Keratinocyte (primary cell): ENCODE results near the gene NMT2. TPM values are rescaled to one million over a fixed set of nuclear protein-coding genes. Genes with fewer than 3 reads are reported as not detected.

Source experiments
- DNase-seq: peaks from one replicate; pipeline ENCODE4 v3.0.0-alpha.2; 2011; ENCODE audit warnings: low read depth, missing footprints, low spot score
- FAIRE-seq: peaks from 2 replicates; lab custom pipeline; 2011; peaks lifted over from hg19 to GRCh38; lab: Jason Lieb, UNC
- H2AFZ ChIP-seq: 2 replicates; pipeline ENCODE4 v1.6.0; 2012; ENCODE audit warnings: low read length, control low read depth, inconsistent platforms; ENCODE audit not compliant: control insufficient read depth
- H3K27ac ChIP-seq: 2 replicates; pipeline ENCODE4 v1.5.1; 2011; ENCODE audit warnings: low read length; ENCODE audit not compliant: control insufficient read depth, insufficient read depth
- H3K27me3 ChIP-seq: 3 replicates; pipeline ENCODE4 v1.6.0; 2011; ENCODE audit warnings: low read length; ENCODE audit not compliant: control insufficient read depth, insufficient read depth; ENCODE audit errors: extremely low read depth
- H3K36me3 ChIP-seq, 2 experiments: 2 replicates in 1 of 2; 3 replicates in 1 of 2; pipeline ENCODE4 v1.5.1; 2011; ENCODE audit warnings: low read length in 2 of 2, mild to moderate bottlenecking in 1 of 2; ENCODE audit not compliant: control insufficient read depth in 2 of 2, insufficient read depth in 2 of 2; ENCODE audit errors: extremely low read depth in 1 of 2
- H3K4me1 ChIP-seq: 3 replicates; pipeline ENCODE4 v1.5.1; 2011; ENCODE audit warnings: low read length; ENCODE audit not compliant: control insufficient read depth, insufficient read depth; ENCODE audit errors: extremely low read depth
- H3K4me2 ChIP-seq: 3 replicates; pipeline ENCODE4 v1.6.0; 2011; ENCODE audit warnings: low read depth, low read length; ENCODE audit not compliant: control insufficient read depth, insufficient read depth; ENCODE audit errors: extremely low read depth
- H3K4me3 ChIP-seq, 3 experiments: fragments of 200-600 bp in 1 of 3; sonication (generic) in 1 of 3; 2 replicates in 2 of 3; 3 replicates in 1 of 3; pipeline ENCODE4 v1.5.1; 2011 to 2016; ENCODE audit warnings: low read length in 3 of 3, mild to moderate bottlenecking in 3 of 3, control low read depth in 2 of 3, inconsistent platforms in 1 of 3, low read depth in 1 of 3, mixed read lengths in 1 of 3, mixed run types in 1 of 3, moderate library complexity in 1 of 3; ENCODE audit not compliant: control insufficient read depth in 2 of 3, insufficient read depth in 2 of 3; ENCODE audit errors: extremely low read depth in 1 of 3
- H3K79me2 ChIP-seq: 2 replicates; pipeline ENCODE4 v1.6.0; 2012; ENCODE audit warnings: low read length; ENCODE audit not compliant: control insufficient read depth, insufficient read depth
- H3K9ac ChIP-seq: 3 replicates; pipeline ENCODE4 v1.6.0; 2011; ENCODE audit warnings: low read length; ENCODE audit not compliant: control insufficient read depth, insufficient read depth; ENCODE audit errors: extremely low read depth
- H3K9me1 ChIP-seq: 3 replicates; pipeline ENCODE4 v1.6.0; 2011; ENCODE audit warnings: low read length; ENCODE audit not compliant: control insufficient read depth, insufficient read depth; ENCODE audit errors: extremely low read depth
- H3K9me3 ChIP-seq: 2 replicates; pipeline ENCODE4 v1.5.1; 2012; ENCODE audit warnings: low read depth, low read length; ENCODE audit not compliant: control insufficient read depth
- H4K20me1 ChIP-seq: 3 replicates; pipeline ENCODE4 v1.6.0; 2011; ENCODE audit warnings: low read length; ENCODE audit not compliant: control insufficient read depth, insufficient read depth; ENCODE audit errors: extremely low read depth
- CTCF ChIP-seq, 3 experiments: IDR thresholded peaks in 1 of 3; conservative IDR thresholded peaks in 1 of 3; optimal IDR thresholded peaks in 1 of 3; 2 replicates in 2 of 3; 3 replicates in 1 of 3; pipeline versions ENCODE3 to v1.5.1; 2011; ENCODE audit warnings: low read length in 3 of 3, mild to moderate bottlenecking in 3 of 3, moderate library complexity in 2 of 3, control low read depth in 1 of 3, inconsistent platforms in 1 of 3; ENCODE audit not compliant: insufficient read depth in 2 of 3; ENCODE audit errors: extremely low read depth in 1 of 3
- EZH2 ChIP-seq: IDR thresholded peaks from one replicate; pipeline ENCODE4 v1.6.1; 2012; ENCODE audit warnings: inconsistent platforms, mild to moderate bottlenecking, low read length, moderate library complexity
- dilution Hi-C: fragments of 300-500 bp; cut with MboI; formaldehyde crosslinking; loops from one replicate; pipeline ENCODE4 v1.7.0; 2020; ENCODE audit warnings: low sequenced_read_pairs; ENCODE audit not compliant: extremely low pct_ligation_motif_present
- polyA plus RNA-seq, 5 experiments: library from polyadenylated mRNA; depleted of rRNA in 3 of 5; stranded (reverse) in 3 of 5; stranded (forward) in 1 of 5; unstranded in 1 of 5; fragments of >200 nt; gene quantifications; 1 replicate in 1 of 5; 2 replicates in 3 of 5; 3 replicates in 1 of 5; pipeline versions ENCODE4 v1.2.1 to v1.2.3, GENCODE V29; 2011 to 2012; ENCODE audit warnings: missing spikeins in 2 of 5, low read depth in 1 of 5, low replicate concordance in 1 of 5

Gene NMT2
- polyA plus RNA-seq, 1 donor (not counting 4 experiments of a cell fraction or from before 2014, with no cell fraction given), result 9.9 TPM

DNA sequence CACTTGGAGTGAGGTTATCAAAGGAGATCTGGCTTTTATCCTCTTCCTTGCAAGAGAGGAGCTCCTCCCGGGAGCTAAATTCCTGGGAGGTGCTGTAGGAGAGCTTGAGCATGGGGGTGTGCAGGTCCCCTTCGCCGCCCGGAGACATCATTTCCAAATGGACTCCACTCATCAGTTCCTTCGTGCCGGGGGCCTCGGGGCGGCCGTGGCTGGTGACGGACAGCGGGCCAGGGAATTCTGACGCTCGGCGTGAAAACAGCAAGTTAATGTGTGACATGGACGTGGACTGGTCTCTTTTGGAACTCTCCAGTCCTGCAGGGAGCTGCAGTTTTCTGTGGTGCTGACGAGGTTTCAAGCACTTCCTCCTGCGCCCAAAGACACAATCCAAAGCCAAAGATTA lies 45.7 kb upstream of the NMT2 start:
- Histone ChIP-seq H4K20me1 (no peaks in the 10 kb centered on the region), H3K9me3 (no peaks in the 10 kb centered on the region), H3K9me1 (no peaks in the 10 kb centered on the region), H3K27ac (no peak overlapping the region), H3K4me3 (no peak overlapping the region), H3K79me2 (no peaks in the 10 kb centered on the region), H3K4me2 (no peak overlapping the region), H3K9ac (no peak overlapping the region), H2AFZ (no peak overlapping the region), H3K36me3 (peaks cover 0 to 3% of the 10 kb centered on the region in 2 experiments), H3K27me3 (no peaks in the 10 kb centered on the region), H3K4me1 (no peaks in the 10 kb centered on the region)
- FAIRE-seq, result no peak
- TF ChIP-seq CTCF (optimal IDR thresholded peaks at IDR 0.05 in 1 of 3, IDR thresholded peaks at IDR 0.05 in 1 of 3, conservative IDR thresholded peaks at IDR 0.05 in 1 of 3; ENCODE audit: extremely low read depth in 1 of 3, insufficient read depth in 2 of 3, low read length in 3 of 3), result no peak
- no peak for TF ChIP-seq EZH2
- dilution Hi-C loops, result no loop called here
- DNase-seq, result no peak

GRCh38 chr10:15213461-15213861 lies 45.0 kb upstream of the NMT2 start:
- no peaks in the 10 kb centered on the region for H3K36me3 ChIP-seq
- FAIRE-seq (no peak), DNase-seq (no peak)
- no peak overlapping the region for H3K4me3 ChIP-seq
- no peaks in the 10 kb centered on the region for H4K20me1 ChIP-seq
- H3K9me1 ChIP-seq, result no peaks in the 10 kb centered on the region
- H2AFZ ChIP-seq, result no peak overlapping the region
- dilution Hi-C loops, result no loop called here
- H3K9ac ChIP-seq, result no peak overlapping the region
- no peaks in the 10 kb centered on the region for H3K27me3 ChIP-seq
- H3K27ac ChIP-seq, result no peak overlapping the region
- no peaks in the 10 kb centered on the region for H3K79me2 ChIP-seq
- H3K4me1 ChIP-seq, result no peaks in the 10 kb centered on the region
- TF ChIP-seq EZH2 (no peak), CTCF (optimal IDR thresholded peaks at IDR 0.05 in 1 of 3, IDR thresholded peaks at IDR 0.05 in 1 of 3, conservative IDR thresholded peaks at IDR 0.05 in 1 of 3; ENCODE audit: extremely low read depth in 1 of 3, insufficient read depth in 2 of 3, low read length in 3 of 3) (no peak)
- H3K9me3 ChIP-seq, result no peaks in the 10 kb centered on the region
- no peak overlapping the region for H3K4me2 ChIP-seq
